Measurements from ENCODE around the gene CFHR1.

CFHR1 gene

DNA sequence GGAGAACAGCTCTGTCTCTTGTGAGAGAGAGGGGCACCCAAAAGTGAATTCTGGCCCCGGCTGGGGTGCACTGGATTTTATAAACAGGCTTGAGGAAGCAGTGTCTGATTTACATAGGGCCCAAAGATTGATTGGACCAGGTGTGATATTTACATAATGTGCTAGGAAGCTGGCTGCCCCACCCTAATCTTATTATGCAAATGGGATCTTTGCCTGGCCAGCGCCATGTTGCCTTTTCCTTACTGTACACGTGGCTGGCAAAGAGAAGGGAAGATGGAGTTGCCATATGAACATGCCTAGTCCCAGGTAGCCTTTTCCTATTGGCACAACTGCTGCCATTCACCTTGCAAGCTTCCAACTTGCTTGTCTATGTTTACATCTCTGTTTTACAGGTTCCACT lies 39.3 kb downstream of the CFHR1 start:
- no peak for DNase-seq (ENCODE audit: low read depth)
- TF ChIP-seq, protein P1, sequence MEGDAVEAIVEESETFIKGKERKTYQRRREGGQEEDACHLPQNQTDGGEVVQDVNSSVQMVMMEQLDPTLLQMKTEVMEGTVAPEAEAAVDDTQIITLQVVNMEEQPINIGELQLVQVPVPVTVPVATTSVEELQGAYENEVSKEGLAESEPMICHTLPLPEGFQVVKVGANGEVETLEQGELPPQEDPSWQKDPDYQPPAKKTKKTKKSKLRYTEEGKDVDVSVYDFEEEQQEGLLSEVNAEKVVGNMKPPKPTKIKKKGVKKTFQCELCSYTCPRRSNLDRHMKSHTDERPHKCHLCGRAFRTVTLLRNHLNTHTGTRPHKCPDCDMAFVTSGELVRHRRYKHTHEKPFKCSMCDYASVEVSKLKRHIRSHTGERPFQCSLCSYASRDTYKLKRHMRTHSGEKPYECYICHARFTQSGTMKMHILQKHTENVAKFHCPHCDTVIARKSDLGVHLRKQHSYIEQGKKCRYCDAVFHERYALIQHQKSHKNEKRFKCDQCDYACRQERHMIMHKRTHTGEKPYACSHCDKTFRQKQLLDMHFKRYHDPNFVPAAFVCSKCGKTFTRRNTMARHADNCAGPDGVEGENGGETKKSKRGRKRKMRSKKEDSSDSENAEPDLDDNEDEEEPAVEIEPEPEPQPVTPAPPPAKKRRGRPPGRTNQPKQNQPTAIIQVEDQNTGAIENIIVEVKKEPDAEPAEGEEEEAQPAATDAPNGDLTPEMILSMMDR (IDR thresholded peaks at IDR 0.05; ENCODE audit: control insufficient read depth, extremely low read depth, insufficient read depth): no peak
- H3K4me3 ChIP-seq (ENCODE audit: low read depth, low read length): no peak overlapping the region

DNA sequence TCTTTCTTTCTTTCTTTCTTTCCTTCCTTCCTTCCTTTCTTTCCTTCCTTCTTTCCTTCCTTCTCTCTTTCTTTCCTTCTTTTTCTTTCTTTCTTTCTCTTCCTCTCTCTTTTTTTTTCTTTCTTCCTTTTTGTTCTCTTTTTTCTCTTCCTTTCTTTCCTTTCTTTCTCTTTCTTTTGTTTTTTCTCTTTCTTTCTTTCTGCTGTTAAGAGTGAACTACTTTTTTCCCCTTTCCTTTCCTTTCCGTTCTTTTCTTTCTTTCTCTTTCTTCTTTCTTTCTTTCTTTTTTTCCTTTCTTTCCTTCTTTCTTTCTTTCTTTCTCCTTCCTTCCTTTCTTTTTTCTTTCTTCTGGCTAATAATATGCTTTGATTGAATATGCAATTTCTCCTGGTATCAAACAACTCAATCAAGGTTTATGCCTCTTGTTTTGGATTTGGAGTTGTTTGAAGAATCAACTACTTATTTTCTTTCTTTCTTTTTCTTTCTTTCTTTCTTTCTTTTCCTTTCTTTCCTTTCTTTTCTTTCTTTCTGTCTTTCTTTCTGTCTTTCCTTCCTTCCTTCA lies 40.9 kb downstream of the CFHR1 start:
- no peak for DNase-seq (ENCODE audit: low read depth)
- TF ChIP-seq, protein P1 (IDR thresholded peaks at IDR 0.05; ENCODE audit: control insufficient read depth, extremely low read depth, insufficient read depth): no peak
- H3K4me3 ChIP-seq (ENCODE audit: low read depth, low read length): no peak overlapping the region

DNA sequence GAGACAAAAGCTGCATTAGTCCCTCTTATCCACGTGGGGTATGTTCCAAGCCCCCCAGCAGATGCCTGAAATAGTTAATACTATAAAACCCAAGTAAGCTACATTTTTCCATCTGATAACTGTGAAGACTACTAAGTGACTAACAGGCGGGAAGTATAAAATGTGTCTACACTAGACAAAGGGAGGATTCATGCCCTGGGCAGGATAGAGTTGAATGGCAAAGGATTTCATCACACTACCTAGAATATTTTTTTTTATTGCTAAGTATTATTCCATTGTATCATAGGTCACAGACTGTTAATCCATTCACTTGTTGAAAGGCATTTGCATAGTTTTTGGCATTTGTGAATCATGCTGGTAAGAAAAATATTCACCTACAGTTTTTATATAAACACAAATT lies 41.9 kb downstream of the CFHR1 start:
- no peak overlapping the region for H3K4me3 ChIP-seq (ENCODE audit: low read depth, low read length)
- TF ChIP-seq, protein P1 (IDR thresholded peaks at IDR 0.05; ENCODE audit: control insufficient read depth, extremely low read depth, insufficient read depth): no peak
- DNase-seq (ENCODE audit: low read depth): no peak

DNA sequence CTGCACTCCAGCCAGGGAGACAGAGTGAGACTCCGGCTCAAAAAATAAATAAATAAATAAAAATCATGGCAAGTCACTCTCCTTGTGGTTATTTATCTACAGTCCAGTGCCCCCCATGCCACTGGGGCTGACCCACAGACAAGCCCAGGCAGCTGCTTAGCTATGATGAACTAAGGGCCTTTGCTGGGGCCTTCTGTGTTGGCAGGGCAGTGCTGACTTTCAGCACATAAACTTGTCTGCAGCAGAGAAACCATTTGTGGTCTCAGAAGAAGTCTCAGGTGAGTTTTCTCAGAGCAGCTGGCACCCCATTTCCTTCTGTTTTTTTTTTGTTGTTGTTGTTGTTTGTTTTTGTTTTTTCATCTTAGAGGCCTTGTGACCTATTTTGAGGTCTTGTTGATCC lies 47.4 kb downstream of the CFHR1 start:
- no peak for DNase-seq (ENCODE audit: low read depth)
- H3K4me3 ChIP-seq (ENCODE audit: low read depth, low read length): no peak overlapping the region
- TF ChIP-seq, protein P1 (IDR thresholded peaks at IDR 0.05; ENCODE audit: control insufficient read depth, extremely low read depth, insufficient read depth): no peak

DNA sequence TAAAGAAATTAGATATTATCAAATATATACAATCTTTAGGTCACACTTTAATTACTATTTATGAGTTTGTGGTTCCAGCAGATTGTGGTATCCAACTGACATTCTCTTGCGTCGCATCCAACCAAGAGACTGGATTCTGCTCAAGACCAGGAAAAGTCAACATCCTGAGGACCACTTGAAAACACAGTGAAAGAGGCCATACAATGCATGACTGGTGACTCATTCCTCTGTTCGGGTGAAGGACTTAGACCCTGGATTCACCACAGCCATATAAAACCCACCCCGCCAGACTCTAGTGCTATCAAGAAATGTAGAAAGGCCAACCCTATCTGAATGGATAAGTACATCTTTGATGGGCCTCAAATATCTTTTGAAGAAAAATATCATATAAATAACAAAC lies 53.9 kb downstream of the CFHR1 start:
- TF ChIP-seq, protein P1 (IDR thresholded peaks at IDR 0.05; ENCODE audit: control insufficient read depth, extremely low read depth, insufficient read depth): no peak
- DNase-seq (ENCODE audit: low read depth): no peak
- H3K4me3 ChIP-seq (ENCODE audit: low read depth, low read length): no peak overlapping the region

DNA sequence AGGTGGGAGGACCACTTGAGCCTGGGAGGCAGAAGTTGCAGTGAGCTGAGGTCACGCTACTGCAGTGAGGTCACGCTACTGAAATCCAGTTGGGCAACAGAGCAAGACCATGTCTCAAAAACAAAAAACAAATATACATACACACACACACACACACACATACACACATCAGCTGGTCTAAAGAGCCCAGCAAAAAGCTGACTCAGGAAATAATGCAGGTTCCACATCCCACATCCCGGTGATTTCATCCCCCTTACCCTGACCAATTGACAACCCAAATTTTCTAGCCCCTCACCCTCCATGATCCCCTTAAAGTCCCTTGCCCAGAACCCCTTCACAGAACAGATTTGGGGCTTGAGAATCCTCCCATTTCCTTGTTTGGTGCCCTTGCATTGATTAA lies 56.4 kb downstream of the CFHR1 start:
- no peak overlapping the region for H3K4me3 ChIP-seq (ENCODE audit: low read depth, low read length)
- DNase-seq (ENCODE audit: low read depth): no peak
- TF ChIP-seq, protein P1 (IDR thresholded peaks at IDR 0.05; ENCODE audit: control insufficient read depth, extremely low read depth, insufficient read depth): no peak

DNA sequence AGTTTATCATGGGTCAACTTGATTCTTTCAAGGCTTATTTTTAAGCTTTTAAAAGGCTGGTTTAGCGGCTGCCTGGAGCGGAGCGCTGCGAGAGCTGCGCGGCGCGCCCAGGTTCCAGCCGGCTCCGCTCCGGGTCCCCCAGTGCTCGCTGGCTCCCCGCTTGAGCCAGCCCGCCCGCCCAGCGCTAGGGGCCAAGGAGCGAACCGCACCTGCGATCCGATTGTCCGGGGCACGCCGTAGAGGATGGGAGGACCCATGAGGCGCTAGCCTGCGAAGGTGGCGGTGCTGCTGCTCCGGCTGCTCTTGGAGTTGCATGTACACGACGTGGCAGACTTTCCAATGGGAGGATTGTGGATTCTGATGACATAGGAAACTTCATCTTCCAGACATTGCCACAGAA lies 58.4 kb downstream of the CFHR1 start:
- no peak overlapping the region for H3K4me3 ChIP-seq (ENCODE audit: low read depth, low read length)
- TF ChIP-seq, protein P1 (IDR thresholded peaks at IDR 0.05; ENCODE audit: control insufficient read depth, extremely low read depth, insufficient read depth): no peak
- no peak for DNase-seq (ENCODE audit: low read depth)
